ENCODE data around the gene ADPRH. TPM values are rescaled to one million over a fixed set of nuclear protein-coding genes. Genes with fewer than 3 reads are reported as not detected.

Gene ADPRH
- total RNA-seq, 1 experiment from 2014 or later, result 3.6 TPM

GRCh38 chr3:119530456-119530855 is 48.8 kb upstream of the ADPRH start (continued):
- TF ChIP-seq USF1 (CRISPR knock-in tag; IDR thresholded peaks at IDR 0.05) (no peak), ZNF396 (CRISPR knock-in tag; IDR thresholded peaks at IDR 0.05; ENCODE audit: borderline replicate concordance) (no peak), ARID4B (CRISPR knock-in tag; IDR thresholded peaks at IDR 0.05; ENCODE audit: borderline replicate concordance) (no peak), IRF1 (CRISPR knock-in tag; IDR thresholded peaks at IDR 0.05) (no peak), ZNF317 (CRISPR knock-in tag; IDR thresholded peaks at IDR 0.05; ENCODE audit: borderline replicate concordance, low read depth) (no peak), E2F4 (CRISPR knock-in tag; IDR thresholded peaks at IDR 0.05; ENCODE audit: borderline replicate concordance, low read depth) (no peak), CTCF (IDR thresholded peaks at IDR 0.05) (no peak), ZNF512 (CRISPR knock-in tag; IDR thresholded peaks at IDR 0.05; ENCODE audit: borderline replicate concordance) (no peak), ZNF423 (CRISPR knock-in tag; IDR thresholded peaks at IDR 0.05) (no peak)

GRCh38 chr3:119531151-119531550 is 48.1 kb upstream of the ADPRH start:
- DNase-seq (ENCODE audit: low spot score) (no peak), ATAC-seq (no peak)
- H3K4me3 Mint-ChIP-seq, result no peak overlapping the region
- H3K27ac Mint-ChIP-seq, result no peak overlapping the region
- ChIA-PET CTCF (no interaction called here), POLR2A (no interaction called here)
- no peaks in the 10 kb centered on the region for H3K4me1 Mint-ChIP-seq
- no peaks in the 10 kb centered on the region for H3K36me3 Mint-ChIP-seq
- no peaks in the 10 kb centered on the region for H3K27me3 Mint-ChIP-seq (ENCODE audit: low read depth)
- no peaks in the 10 kb centered on the region for H3K9me3 Mint-ChIP-seq
- TF ChIP-seq ZNF121 (CRISPR knock-in tag; IDR thresholded peaks at IDR 0.05), result no peak
- TF ChIP-seq ZNF219 (CRISPR knock-in tag; IDR thresholded peaks at IDR 0.05; ENCODE audit: borderline replicate concordance), result no peak
- no peak for TF ChIP-seq USF1 (CRISPR knock-in tag; IDR thresholded peaks at IDR 0.05)
- TF ChIP-seq TEAD4 (CRISPR knock-in tag; IDR thresholded peaks at IDR 0.05), result no peak
- no peak for TF ChIP-seq FOXK1 (CRISPR knock-in tag; IDR thresholded peaks at IDR 0.05)
- no peak for TF ChIP-seq MLX (CRISPR knock-in tag; IDR thresholded peaks at IDR 0.05)
- no peak for TF ChIP-seq NR1H2 (CRISPR knock-in tag; IDR thresholded peaks at IDR 0.05)
- no peak for TF ChIP-seq FOXJ3 (CRISPR knock-in tag; IDR thresholded peaks at IDR 0.05; ENCODE audit: borderline replicate concordance)
- no peak for TF ChIP-seq ZNF317 (CRISPR knock-in tag; IDR thresholded peaks at IDR 0.05; ENCODE audit: borderline replicate concordance, low read depth)
- TF ChIP-seq ZBTB21 (CRISPR knock-in tag; IDR thresholded peaks at IDR 0.05; ENCODE audit: borderline replicate concordance), result no peak
- TF ChIP-seq ELF4 (CRISPR knock-in tag; IDR thresholded peaks at IDR 0.05; ENCODE audit: low read depth), result no peak
- TF ChIP-seq GABPB1 (CRISPR knock-in tag; IDR thresholded peaks at IDR 0.05), result no peak
- TF ChIP-seq RORB (CRISPR knock-in tag; IDR thresholded peaks at IDR 0.05), result no peak
- TF ChIP-seq NR2C2 (CRISPR knock-in tag; IDR thresholded peaks at IDR 0.05), result no peak
- no peak for TF ChIP-seq ZNF425 (CRISPR knock-in tag; conservative IDR thresholded peaks at IDR 0.05)
- no peak for TF ChIP-seq RELA (CRISPR knock-in tag; IDR thresholded peaks at IDR 0.05; ENCODE audit: borderline replicate concordance)
